Neural progenitor cell (in vitro differentiated cells): ENCODE data around the gene TMX4.

Experiments
- CTCF ChIP-seq: fragments of 200-600 bp; sonication (generic); IDR thresholded peaks from 2 replicates; pipeline ENCODE4 v1.5.1; 2017; ENCODE audit warnings: antibody characterized with exemption, mild to moderate bottlenecking
- EZH2phosphoT487 ChIP-seq: fragments of 200-600 bp; sonication (generic); IDR thresholded peaks from 2 replicates; pipeline ENCODE4 v1.6.1; 2017; ENCODE audit warnings: antibody characterized with exemption

DNA sequence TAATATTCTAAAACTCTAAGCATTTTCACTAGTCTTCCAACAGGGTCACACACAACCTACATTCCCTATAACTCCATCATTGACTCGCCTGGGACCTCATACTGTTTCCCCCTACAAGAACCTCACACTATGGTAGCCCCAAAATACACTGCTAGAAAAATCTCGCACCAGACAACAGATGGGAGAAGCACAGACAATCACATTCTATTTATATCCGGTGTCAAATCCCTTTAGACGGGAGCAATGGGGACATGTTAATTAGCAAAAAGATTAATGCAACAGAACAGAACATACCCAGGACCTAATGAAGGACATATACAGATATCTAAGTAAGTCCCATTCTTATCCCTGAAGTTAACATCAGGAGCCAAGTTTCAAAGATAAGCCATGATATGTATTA lies 33.6 kb downstream of the TMX4 start:
- TF ChIP-seq EZH2phosphoT487 (no peak), CTCF (no peak)
